Measurements from ENCODE around the gene DBN1.

Gene DBN1

GRCh38 chr5:177473443-177474001 is at the start of gene DBN1:
DBN1 (minus strand) TSS chr5:177473634; CDS start chr5:177473521, 113 bp downstream.
- ATAC-seq (peak; percentile 22), DNase-seq (ENCODE audit: low spot score in 2 of 2) (no peak)
- Mint-ChIP-seq H3K27ac (peak within 1 kb of the TSS; percentile 93), H3K36me3 (peaks cover 13% of the 10 kb centered on the region), H3K9me3 (no peaks in the 10 kb centered on the region), H3K4me1 (peaks cover 75% of the 10 kb centered on the region), H3K4me3 (peak within 1 kb of the TSS; percentile 79)

- peaks cover 75% of the 10 kb centered on the region for H3K36me3 Mint-ChIP-seq
- ATAC-seq (no peak), DNase-seq (ENCODE audit: low spot score in 2 of 2) (no peak)
- peak overlapping the region; percentile 92 for H3K27ac Mint-ChIP-seq
- H3K4me3 Mint-ChIP-seq: no peak overlapping the region
- H3K4me1 Mint-ChIP-seq: peaks cover 46% of the 10 kb centered on the region
- no peaks in the 10 kb centered on the region for H3K9me3 Mint-ChIP-seq
These were observed 47.6 kb upstream of the DBN1 start for GRCh38 chr5:177520916-177521513.

- peaks cover 54% of the 10 kb centered on the region for H3K4me1 Mint-ChIP-seq
- H3K9me3 Mint-ChIP-seq: no peaks in the 10 kb centered on the region
- peak overlapping the region; percentile 92 for H3K27ac Mint-ChIP-seq
- no peak for ATAC-seq
- DNase-seq (ENCODE audit: low spot score in 2 of 2): no peak
- no peak overlapping the region for H3K4me3 Mint-ChIP-seq
- peaks cover 76% of the 10 kb centered on the region for H3K36me3 Mint-ChIP-seq
These were observed 46.8 kb upstream of the DBN1 start for GRCh38 chr5:177520271-177520670.

GRCh38 chr5:177519463-177520235 is 46.2 kb upstream of the DBN1 start:
- Mint-ChIP-seq H3K9me3 (no peaks in the 10 kb centered on the region), H3K27ac (peak overlapping the region; percentile 92), H3K36me3 (peaks cover 79% of the 10 kb centered on the region), H3K4me3 (peak overlapping the region; percentile 24), H3K4me1 (peaks cover 58% of the 10 kb centered on the region)
- ATAC-seq (no peak), DNase-seq (ENCODE audit: low spot score in 2 of 2) (no peak)

GRCh38 chr5:177516601-177517568 is 43.5 kb upstream of the DBN1 start, which contains the start of gene DDX41:
DDX41 (minus strand) TSS chr5:177516961; CDS start chr5:177516945, 16 bp downstream.
- Mint-ChIP-seq H3K4me3 (peak within 1 kb of the TSS; percentile 89), H3K4me1 (peaks cover 67% of the 10 kb centered on the region), H3K9me3 (no peaks in the 10 kb centered on the region), H3K27ac (peak within 1 kb of the TSS; percentile 96), H3K36me3 (peaks cover 84% of the 10 kb centered on the region)
- DNase-seq (ENCODE audit: low spot score in 2 of 2) (peak; percentile 88 to 98), ATAC-seq (peak; percentile 89)

GRCh38 chr5:177515580-177515979 is 42.1 kb upstream of the DBN1 start:
- Mint-ChIP-seq H3K27ac (peak overlapping the region; percentile 96), H3K4me1 (peaks cover 62% of the 10 kb centered on the region), H3K36me3 (peaks cover 83% of the 10 kb centered on the region), H3K9me3 (no peaks in the 10 kb centered on the region), H3K4me3 (peak overlapping the region; percentile 89)
- DNase-seq (ENCODE audit: low spot score in 2 of 2) (no peak), ATAC-seq (no peak)

- peaks cover 78% of the 10 kb centered on the region for H3K36me3 Mint-ChIP-seq
- H3K4me1 Mint-ChIP-seq: peaks cover 59% of the 10 kb centered on the region
- DNase-seq (ENCODE audit: low spot score in 2 of 2) (no peak), ATAC-seq (no peak)
- H3K4me3 Mint-ChIP-seq: no peak overlapping the region
- H3K27ac Mint-ChIP-seq: peak overlapping the region; percentile 90
- no peaks in the 10 kb centered on the region for H3K9me3 Mint-ChIP-seq
These were observed 41.1 kb upstream of the DBN1 start for GRCh38 chr5:177514541-177514940.

GRCh38 chr5:177513500-177513899 is 40.1 kb upstream of the DBN1 start:
- Mint-ChIP-seq H3K27ac (peak overlapping the region; percentile 90), H3K36me3 (peaks cover 80% of the 10 kb centered on the region), H3K4me3 (no peak overlapping the region), H3K9me3 (no peaks in the 10 kb centered on the region), H3K4me1 (peaks cover 53% of the 10 kb centered on the region)
- DNase-seq (ENCODE audit: low spot score in 2 of 2): no peak
- ATAC-seq: no peak

GRCh38 chr5:177512736-177513380 is 39.4 kb upstream of the DBN1 start:
- H3K36me3 Mint-ChIP-seq: peaks cover 80% of the 10 kb centered on the region
- no peak for DNase-seq (ENCODE audit: low spot score in 2 of 2)
- H3K9me3 Mint-ChIP-seq: no peaks in the 10 kb centered on the region
- no peak overlapping the region for H3K27ac Mint-ChIP-seq
- H3K4me1 Mint-ChIP-seq: peaks cover 53% of the 10 kb centered on the region
- no peak for ATAC-seq
- H3K4me3 Mint-ChIP-seq: no peak overlapping the region

GRCh38 chr5:177511796-177512675 is 38.6 kb upstream of the DBN1 start:
- peaks cover 75% of the 10 kb centered on the region for H3K36me3 Mint-ChIP-seq
- DNase-seq (ENCODE audit: low spot score in 2 of 2) (no peak), ATAC-seq (no peak)
- H3K27ac Mint-ChIP-seq: no peak overlapping the region
- H3K4me1 Mint-ChIP-seq: peaks cover 46% of the 10 kb centered on the region
- H3K4me3 Mint-ChIP-seq: no peak overlapping the region
- H3K9me3 Mint-ChIP-seq: no peaks in the 10 kb centered on the region

- Mint-ChIP-seq H3K36me3 (peaks cover 72% of the 10 kb centered on the region), H3K4me3 (no peak overlapping the region), H3K27ac (no peak overlapping the region), H3K9me3 (no peaks in the 10 kb centered on the region), H3K4me1 (peaks cover 38% of the 10 kb centered on the region)
- ATAC-seq (no peak), DNase-seq (ENCODE audit: low spot score in 2 of 2) (no peak)
These were observed 37.7 kb upstream of the DBN1 start for GRCh38 chr5:177511181-177511580.

GRCh38 chr5:177510567-177511053 is 37.2 kb upstream of the DBN1 start:
- Mint-ChIP-seq H3K27ac (no peak overlapping the region), H3K4me3 (no peak overlapping the region)
- ATAC-seq: no peak

GRCh38 chr5:177509991-177510566 is 36.6 kb upstream of the DBN1 start:
- no peak overlapping the region for H3K27ac Mint-ChIP-seq
- no peak overlapping the region for H3K4me3 Mint-ChIP-seq
- peak; percentile 5 for ATAC-seq

More at GRCh38 chr5:177510567-177511053, 37.2 kb upstream of the DBN1 start:
- Mint-ChIP-seq H3K36me3 (peaks cover 66% of the 10 kb centered on the region), H3K9me3 (no peaks in the 10 kb centered on the region), H3K4me1 (peaks cover 32% of the 10 kb centered on the region)
- no peak for DNase-seq (ENCODE audit: low spot score in 2 of 2)

More at GRCh38 chr5:177509991-177510566, 36.6 kb upstream of the DBN1 start:
- Mint-ChIP-seq H3K9me3 (no peaks in the 10 kb centered on the region), H3K4me1 (peaks cover 27% of the 10 kb centered on the region), H3K36me3 (peaks cover 61% of the 10 kb centered on the region)
- no peak for DNase-seq (ENCODE audit: low spot score in 2 of 2)

Data from stimulated activated effector memory CD8-positive, alpha-beta T cell treated with anti-CD3 and anti-CD28 coated beads, Interleukin-12 subunit alpha, Interleukin-12 subunit beta, amount 100 ng/mL, for 72 hours (primary cell).